NCI-H2227 (cell line): ENCODE data around the gene TMIGD2.
"Not testable (repeated sequence)": the region's sequence is repeated elsewhere in the genome, so short reads cannot be mapped to it uniquely, and the experiment has no call there.

Experiments used
- DNase-seq: peaks from one replicate; lab custom pipeline; 2025; ENCODE audit not compliant: unreplicated experiment; lab: John Stamatoyannopoulos, UW

Gene TMIGD2

GRCh38 chr19:4302243-4302640, at the start of gene TMIGD2:
Gene TMIGD2, minus strand, starts transcription at chr19:4302389. Its CDS starts 4 bp downstream, at chr19:4302385.
- no peak for DNase-seq

- no peak for DNase-seq
Observed at GRCh38 chr19:4350726-4351125, 48.5 kb upstream of the TMIGD2 start.

GRCh38 chr19:4350111-4350510, 47.9 kb upstream of the TMIGD2 start:
- DNase-seq, result no peak

- not testable (repeated sequence) for DNase-seq
Observed at GRCh38 chr19:4349225-4349624, 47.0 kb upstream of the TMIGD2 start.

GRCh38 chr19:4347521-4347920, 45.3 kb upstream of the TMIGD2 start:
- no peak for DNase-seq

- DNase-seq, result no peak
Observed at GRCh38 chr19:4346020-4346383, 43.8 kb upstream of the TMIGD2 start.

- DNase-seq, result no peak
Observed at GRCh38 chr19:4345342-4346019, 43.3 kb upstream of the TMIGD2 start.

- peak; percentile 89 for DNase-seq
Observed at GRCh38 chr19:4343370-4344307, 41.5 kb upstream of the TMIGD2 start, which contains the start of gene MPND. Gene MPND, plus strand, starts transcription at chr19:4343562. Its CDS starts 32 bp downstream, at chr19:4343594.

GRCh38 chr19:4342615-4343369, 40.6 kb upstream of the TMIGD2 start:
- DNase-seq, result peak; percentile 97

- no peak for DNase-seq
Observed at GRCh38 chr19:4342314-4342614, 40.1 kb upstream of the TMIGD2 start.

- DNase-seq, result no peak
Observed at GRCh38 chr19:4338441-4339355, 36.5 kb upstream of the TMIGD2 start, which contains the start of gene STAP2. Gene STAP2, minus strand, starts transcription at chr19:4338827. Its CDS starts 74 bp downstream, at chr19:4338753.

- no peak for DNase-seq
Observed at GRCh38 chr19:4337906-4338440, 35.8 kb upstream of the TMIGD2 start.

- DNase-seq, result no peak
Observed at GRCh38 chr19:4334929-4335570, 32.9 kb upstream of the TMIGD2 start.

- no peak for DNase-seq
Observed at GRCh38 chr19:4329858-4330257, 27.7 kb upstream of the TMIGD2 start.

GRCh38 chr19:4328991-4329681, 26.9 kb upstream of the TMIGD2 start:
- peak; percentile 11 for DNase-seq

- peak; percentile 96 for DNase-seq
Observed at GRCh38 chr19:4328243-4328990, 26.2 kb upstream of the TMIGD2 start.

- no peak for DNase-seq
Observed at GRCh38 chr19:4327877-4328242, 25.7 kb upstream of the TMIGD2 start.

- peak; percentile 84 for DNase-seq
Observed at GRCh38 chr19:4327252-4327876, 25.2 kb upstream of the TMIGD2 start.
